Measurements from ENCODE around the gene TMEM131L.
"Not testable (repeated sequence)": the region's sequence is repeated elsewhere in the genome, so short reads cannot be mapped to it uniquely, and the experiment has no call there.

Gene TMEM131L

GRCh38 chr4:153528705-153529485, 62.7 kb downstream of the TMEM131L start:
- no peak for DNase-seq

- no peak for DNase-seq
These were observed 63.5 kb downstream of the TMEM131L start for GRCh38 chr4:153529646-153530045.

DNA sequence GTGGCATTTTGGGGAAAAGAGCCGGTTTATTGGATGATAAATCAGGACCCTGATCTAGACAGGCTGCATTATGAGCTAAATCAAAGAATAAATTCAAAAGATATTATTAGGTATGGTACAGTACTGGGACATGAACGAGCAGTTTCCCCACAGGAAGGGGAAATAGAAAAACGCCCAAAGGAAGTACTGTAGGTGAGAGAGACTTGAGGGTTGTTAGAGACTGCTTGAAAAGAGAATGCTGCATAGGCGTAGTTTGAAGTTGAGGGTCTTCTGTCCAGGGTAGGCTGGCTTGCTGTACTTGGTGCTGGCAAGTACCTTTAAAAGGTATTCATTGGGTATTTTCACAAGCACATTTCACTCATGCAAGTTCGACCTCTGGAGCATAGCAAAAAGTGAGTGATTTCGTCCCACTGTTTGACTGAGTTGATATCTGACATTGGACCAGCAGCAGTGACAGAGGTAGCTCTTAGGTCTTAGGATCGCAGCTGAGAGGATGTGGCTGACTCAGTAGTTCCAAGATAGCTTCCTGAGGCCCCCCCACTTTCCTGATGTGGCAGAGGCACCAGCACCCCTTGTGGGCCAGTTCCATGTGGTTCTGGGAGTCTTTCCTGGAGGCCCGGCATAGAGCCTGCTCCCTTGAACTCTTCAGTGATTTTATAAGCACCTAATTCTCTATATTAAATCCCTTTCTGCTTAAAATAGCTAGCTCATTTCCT, 64.3 kb downstream of the TMEM131L start:
- DNase-seq: peak; percentile 26

DNA sequence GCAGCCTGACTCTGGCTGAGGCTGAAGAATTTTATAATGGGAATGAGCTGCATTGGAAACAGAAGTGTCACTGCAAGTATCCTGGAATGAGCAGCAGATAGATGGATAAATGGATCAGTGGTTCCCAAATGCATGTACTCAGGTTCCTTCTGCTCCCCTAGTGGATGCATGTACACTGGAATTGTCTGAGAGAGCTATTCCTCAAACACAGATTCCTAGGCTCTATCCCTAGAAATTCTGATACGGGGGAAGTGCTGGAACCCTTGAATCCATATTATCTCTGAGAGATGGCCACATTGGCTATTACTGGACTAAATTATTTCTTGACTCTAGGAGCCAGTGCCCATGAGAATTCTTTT, 64.8 kb downstream of the TMEM131L start:
- no peak for DNase-seq

GRCh38 chr4:153531976-153532626, 65.9 kb downstream of the TMEM131L start:
- DNase-seq: no peak

DNA sequence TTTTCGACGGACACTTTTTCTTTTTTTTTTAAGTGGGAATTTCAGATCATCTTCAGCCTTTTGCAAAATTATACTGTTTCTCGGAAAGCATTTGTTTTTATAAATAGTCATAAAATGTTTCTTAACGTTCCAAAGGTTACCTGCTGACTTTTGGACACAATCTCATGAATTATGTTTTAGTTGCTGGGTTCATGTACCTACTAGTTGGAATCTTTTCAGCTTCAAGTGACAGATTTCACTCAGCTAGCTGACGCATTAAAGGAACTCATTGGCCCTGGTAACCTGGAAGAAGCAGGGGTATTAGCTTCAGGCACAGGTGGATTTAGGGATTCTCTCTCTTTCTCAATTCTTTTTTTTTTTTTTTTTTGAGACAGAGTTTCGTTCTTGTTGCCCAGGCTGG, 66.5 kb downstream of the TMEM131L start:
- no peak for DNase-seq

GRCh38 chr4:153533387-153533786, 67.2 kb downstream of the TMEM131L start:
- DNase-seq: no peak

- DNase-seq: no peak
These were observed 68.9 kb downstream of the TMEM131L start for GRCh38 chr4:153534792-153535629.

GRCh38 chr4:153535772-153536513, 69.8 kb downstream of the TMEM131L start:
- DNase-seq: peak; percentile 25

- DNase-seq: no peak
These were observed 71.4 kb downstream of the TMEM131L start for GRCh38 chr4:153537493-153537960.

- DNase-seq: no peak
These were observed 72.6 kb downstream of the TMEM131L start for GRCh38 chr4:153538487-153539357.

- no peak for DNase-seq
These were observed 73.3 kb downstream of the TMEM131L start for GRCh38 chr4:153539422-153539821.

- no peak for DNase-seq
These were observed 75.4 kb downstream of the TMEM131L start for GRCh38 chr4:153541456-153542096.

DNA sequence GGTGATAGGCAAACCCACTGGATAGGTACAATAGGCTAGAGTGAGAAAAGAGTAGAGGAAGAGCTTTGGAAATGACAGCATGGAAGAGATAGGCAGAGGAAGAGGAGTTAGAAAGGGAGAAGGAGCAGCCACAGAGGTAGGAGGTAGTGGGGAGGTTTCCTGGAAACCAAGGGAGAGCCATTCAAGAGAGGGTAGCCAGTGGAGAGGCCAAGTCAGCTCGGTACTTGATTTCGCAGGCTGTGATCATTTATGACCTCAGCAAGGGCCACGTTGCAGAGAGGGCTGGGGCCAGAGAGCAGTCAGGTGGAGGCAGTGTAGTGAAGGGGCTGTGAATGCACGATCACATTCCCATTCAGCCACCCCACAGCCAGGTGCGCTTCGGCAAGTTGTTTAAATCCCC, 76.0 kb downstream of the TMEM131L start:
- DNase-seq: no peak

DNA sequence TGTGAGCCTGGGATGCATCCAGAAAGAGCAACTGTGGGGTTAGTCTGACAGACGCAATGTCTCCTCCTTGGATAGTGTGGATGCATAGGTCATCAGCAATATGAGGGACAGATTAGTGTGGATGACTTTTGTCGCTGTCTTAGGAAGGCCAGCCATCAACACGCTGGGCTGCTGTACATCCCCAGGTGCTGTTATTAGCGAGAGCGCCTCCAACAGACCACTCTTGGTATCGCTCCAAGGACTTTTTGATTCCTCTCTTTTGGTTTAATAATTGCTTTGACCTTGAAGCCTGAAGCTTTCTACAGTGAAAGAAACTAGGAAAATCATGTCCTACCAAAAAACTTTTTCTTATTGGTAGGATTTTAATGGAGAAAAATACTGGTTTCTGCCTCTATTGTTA, 76.7 kb downstream of the TMEM131L start:
- DNase-seq: no peak

- no peak for DNase-seq
These were observed 77.2 kb downstream of the TMEM131L start for GRCh38 chr4:153543351-153543750.

DNA sequence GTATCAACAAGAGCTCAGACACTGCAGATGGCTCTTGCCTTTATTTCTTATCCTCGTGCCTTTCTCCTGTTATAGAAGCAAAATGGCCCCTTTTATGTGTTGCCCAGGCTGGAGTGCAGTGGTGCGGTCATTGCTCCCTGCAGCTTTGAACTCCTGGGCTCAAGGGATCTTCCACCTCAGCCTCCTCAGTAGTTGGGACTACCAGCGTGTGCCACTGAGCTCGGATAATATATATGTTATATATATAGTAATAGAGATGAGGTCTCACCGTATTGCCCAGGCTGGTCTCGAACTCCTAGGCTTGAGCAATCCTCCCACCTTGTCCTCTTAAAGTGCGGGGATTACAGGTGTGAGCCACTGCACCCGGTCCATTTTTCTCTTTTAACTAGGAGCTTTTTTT, 79.7 kb downstream of the TMEM131L start:
- DNase-seq: no peak

- DNase-seq: no peak
These were observed 80.1 kb downstream of the TMEM131L start for GRCh38 chr4:153546280-153546679.

- no peak for DNase-seq
These were observed 81.4 kb downstream of the TMEM131L start for GRCh38 chr4:153547520-153547919.

- DNase-seq: not testable (repeated sequence)
These were observed 82.7 kb downstream of the TMEM131L start for GRCh38 chr4:153548907-153549306.

GRCh38 chr4:153549405-153549804, 83.2 kb downstream of the TMEM131L start:
- DNase-seq: no peak
